Chondrocyte (in vitro differentiated cells): ENCODE results near the gene MRC2. TPM values are rescaled to one million over a fixed set of nuclear protein-coding genes. Genes with fewer than 3 reads are reported as not detected.
"Not testable (repeated sequence)": the region's sequence is repeated elsewhere in the genome, so short reads cannot be mapped to it uniquely, and the experiment has no call there.

ENCODE experiments used
- DNase-seq: peaks from one replicate; pipeline ENCODE4 v3.0.0; 2021; ENCODE audit warnings: mixed read lengths, low spot score
- H3K27ac Mint-ChIP-seq: one replicate; pipeline ENCODE4 v1.8.0; 2021; ENCODE audit warnings: mild to moderate bottlenecking, moderate library complexity, mixed read lengths; ENCODE audit not compliant: unreplicated experiment
- H3K27me3 Mint-ChIP-seq: 2 replicates; pipeline ENCODE4 v1.8.0; 2021; ENCODE audit warnings: low read depth, mixed read lengths
- H3K36me3 Mint-ChIP-seq: 2 replicates; pipeline ENCODE4 v1.8.0; 2021; ENCODE audit warnings: low read depth, mixed read lengths
- H3K4me1 Mint-ChIP-seq: 2 replicates; pipeline ENCODE4 v1.8.0; 2021; ENCODE audit warnings: low read depth, mild to moderate bottlenecking, mixed read lengths
- H3K4me3 Mint-ChIP-seq: one replicate; pipeline ENCODE4 v1.8.0; 2021; ENCODE audit warnings: mild to moderate bottlenecking, moderate library complexity, mixed read lengths; ENCODE audit not compliant: unreplicated experiment
- H3K9me3 Mint-ChIP-seq: 2 replicates; pipeline ENCODE4 v1.8.0; 2021; ENCODE audit warnings: low read depth, mixed read lengths
- total RNA-seq: library from RNA; stranded (reverse); gene quantifications from 3 replicates; pipeline ENCODE4 v1.2.1, GENCODE V29; 2021
- TF ChIP-seq, protein P1 (sequence below): fragments of 200-600 bp; sonication (generic); IDR thresholded peaks from 2 replicates; pipeline ENCODE4 v1.5.0; 2021; ENCODE audit warnings: antibody characterized with exemption, mild to moderate bottlenecking, moderate library complexity

The MRC2 gene
- total RNA-seq, 1 donor from 2014 or later, result 353 TPM

DNA sequence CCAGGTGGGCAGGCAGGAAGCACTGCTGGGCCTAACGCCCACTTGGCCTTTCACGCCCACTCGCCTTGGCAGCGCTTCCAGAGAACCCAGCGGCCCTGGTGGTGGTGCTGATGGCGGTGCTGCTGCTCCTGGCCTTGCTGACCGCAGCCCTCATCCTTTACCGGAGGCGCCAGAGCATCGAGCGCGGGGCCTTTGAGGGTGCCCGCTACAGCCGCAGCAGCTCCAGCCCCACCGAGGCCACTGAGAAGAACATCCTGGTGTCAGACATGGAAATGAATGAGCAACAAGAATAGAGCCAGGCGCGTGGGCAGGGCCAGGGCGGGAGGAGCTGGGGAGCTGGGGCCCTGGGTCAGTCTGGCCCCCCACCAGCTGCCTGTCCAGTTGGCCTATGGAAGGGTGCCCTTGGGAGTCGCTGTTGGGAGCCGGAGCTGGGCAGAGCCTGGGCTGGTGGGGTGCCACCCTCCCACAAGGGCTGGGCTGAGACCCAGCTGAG, 64.7 kb downstream of the MRC2 start:
- H3K9me3 Mint-ChIP-seq, result no peaks in the 10 kb centered on the region
- no peaks in the 10 kb centered on the region for H3K27me3 Mint-ChIP-seq
- H3K36me3 Mint-ChIP-seq, result peaks cover 20% of the 10 kb centered on the region
- no peak for DNase-seq
- no peak overlapping the region for H3K27ac Mint-ChIP-seq
- TF ChIP-seq, protein P1, sequence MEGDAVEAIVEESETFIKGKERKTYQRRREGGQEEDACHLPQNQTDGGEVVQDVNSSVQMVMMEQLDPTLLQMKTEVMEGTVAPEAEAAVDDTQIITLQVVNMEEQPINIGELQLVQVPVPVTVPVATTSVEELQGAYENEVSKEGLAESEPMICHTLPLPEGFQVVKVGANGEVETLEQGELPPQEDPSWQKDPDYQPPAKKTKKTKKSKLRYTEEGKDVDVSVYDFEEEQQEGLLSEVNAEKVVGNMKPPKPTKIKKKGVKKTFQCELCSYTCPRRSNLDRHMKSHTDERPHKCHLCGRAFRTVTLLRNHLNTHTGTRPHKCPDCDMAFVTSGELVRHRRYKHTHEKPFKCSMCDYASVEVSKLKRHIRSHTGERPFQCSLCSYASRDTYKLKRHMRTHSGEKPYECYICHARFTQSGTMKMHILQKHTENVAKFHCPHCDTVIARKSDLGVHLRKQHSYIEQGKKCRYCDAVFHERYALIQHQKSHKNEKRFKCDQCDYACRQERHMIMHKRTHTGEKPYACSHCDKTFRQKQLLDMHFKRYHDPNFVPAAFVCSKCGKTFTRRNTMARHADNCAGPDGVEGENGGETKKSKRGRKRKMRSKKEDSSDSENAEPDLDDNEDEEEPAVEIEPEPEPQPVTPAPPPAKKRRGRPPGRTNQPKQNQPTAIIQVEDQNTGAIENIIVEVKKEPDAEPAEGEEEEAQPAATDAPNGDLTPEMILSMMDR, result no peak
- H3K4me3 Mint-ChIP-seq, result no peak overlapping the region
- no peaks in the 10 kb centered on the region for H3K4me1 Mint-ChIP-seq

DNA sequence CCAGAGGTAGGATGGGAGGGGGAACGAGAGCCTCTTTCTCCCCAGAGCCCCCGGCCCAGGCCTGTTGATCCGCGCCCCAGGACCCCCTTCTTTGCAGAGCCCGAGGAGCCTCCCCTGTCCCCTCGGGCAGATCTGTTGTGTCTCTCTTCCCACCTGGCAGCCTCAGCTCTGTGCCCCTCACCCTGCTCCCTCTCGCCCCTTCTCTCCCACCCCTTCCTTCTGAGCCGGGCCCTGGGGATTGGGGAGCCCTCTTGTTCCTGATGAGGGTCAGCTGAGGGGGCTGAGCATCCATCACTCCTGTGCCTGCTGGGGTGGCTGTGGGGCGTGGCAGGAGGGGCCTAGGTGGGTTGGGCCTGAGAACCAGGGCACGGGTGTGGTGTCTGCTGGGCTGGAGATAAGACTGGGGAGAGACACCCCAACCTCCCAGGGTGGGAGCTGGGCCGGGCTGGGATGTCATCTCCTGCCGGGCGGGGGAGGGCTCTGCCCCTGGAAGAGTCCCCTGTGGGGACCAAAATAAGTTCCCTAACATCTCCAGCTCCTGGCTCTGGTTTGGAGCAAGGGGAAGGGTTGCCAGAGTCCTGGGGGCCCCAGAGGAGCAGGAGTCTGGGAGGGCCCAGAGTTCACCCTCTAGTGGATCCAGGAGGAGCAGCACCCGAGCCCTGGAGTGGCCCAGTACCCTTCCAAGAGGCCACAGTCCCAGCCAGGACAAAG, 65.4 kb downstream of the MRC2 start:
- DNase-seq, result no peak
- Mint-ChIP-seq H3K4me3 (no peak overlapping the region), H3K36me3 (peaks cover 15% of the 10 kb centered on the region), H3K4me1 (peaks cover 4% of the 10 kb centered on the region), H3K9me3 (no peaks in the 10 kb centered on the region), H3K27ac (no peak overlapping the region), H3K27me3 (no peaks in the 10 kb centered on the region)
- TF ChIP-seq, protein P1, result peak; percentile 67

DNA sequence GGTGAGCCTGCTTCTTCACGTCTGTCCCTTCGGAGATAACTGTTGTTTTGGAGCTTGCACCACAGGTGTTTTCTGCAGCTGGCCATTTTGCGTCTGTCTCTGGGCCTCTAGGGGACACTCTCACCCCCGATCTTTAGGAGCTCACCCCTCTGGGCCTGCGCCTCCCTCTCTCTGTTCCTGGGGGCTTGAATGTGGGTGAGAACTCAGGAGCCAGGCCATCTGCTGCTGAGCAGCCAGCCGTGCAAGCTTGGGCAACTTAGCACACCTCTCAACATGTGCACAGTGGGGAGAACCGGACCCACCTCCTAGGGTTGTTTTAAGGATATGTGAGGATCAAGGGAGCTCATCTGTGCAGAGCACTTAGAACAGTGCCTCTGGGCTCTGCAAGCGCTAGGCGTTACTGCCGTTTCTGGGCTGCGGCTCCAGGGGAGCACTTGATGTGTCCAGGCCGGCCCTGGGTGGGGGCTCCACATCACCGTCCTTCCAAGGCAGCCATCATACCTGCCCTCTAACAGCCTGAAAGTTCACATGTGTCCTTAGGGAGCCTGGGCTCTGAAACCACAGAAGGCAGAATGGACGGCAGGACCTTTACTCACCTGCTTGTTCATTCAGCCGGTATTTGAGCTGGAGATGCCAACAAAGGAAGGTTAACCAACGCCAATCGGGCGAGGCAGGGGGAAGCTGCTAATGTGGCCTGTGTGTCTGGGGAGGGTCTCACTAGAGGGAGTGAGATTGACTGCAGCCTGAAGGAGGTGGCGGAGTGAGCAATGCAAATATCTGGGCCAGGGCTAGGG, 66.3 kb downstream of the MRC2 start:
- Mint-ChIP-seq H3K27ac (no peak overlapping the region), H3K4me1 (peaks cover 10% of the 10 kb centered on the region), H3K36me3 (peaks cover 15% of the 10 kb centered on the region), H3K4me3 (no peak overlapping the region), H3K9me3 (no peaks in the 10 kb centered on the region), H3K27me3 (no peaks in the 10 kb centered on the region)
- TF ChIP-seq, protein P1, result no peak
- no peak for DNase-seq

DNA sequence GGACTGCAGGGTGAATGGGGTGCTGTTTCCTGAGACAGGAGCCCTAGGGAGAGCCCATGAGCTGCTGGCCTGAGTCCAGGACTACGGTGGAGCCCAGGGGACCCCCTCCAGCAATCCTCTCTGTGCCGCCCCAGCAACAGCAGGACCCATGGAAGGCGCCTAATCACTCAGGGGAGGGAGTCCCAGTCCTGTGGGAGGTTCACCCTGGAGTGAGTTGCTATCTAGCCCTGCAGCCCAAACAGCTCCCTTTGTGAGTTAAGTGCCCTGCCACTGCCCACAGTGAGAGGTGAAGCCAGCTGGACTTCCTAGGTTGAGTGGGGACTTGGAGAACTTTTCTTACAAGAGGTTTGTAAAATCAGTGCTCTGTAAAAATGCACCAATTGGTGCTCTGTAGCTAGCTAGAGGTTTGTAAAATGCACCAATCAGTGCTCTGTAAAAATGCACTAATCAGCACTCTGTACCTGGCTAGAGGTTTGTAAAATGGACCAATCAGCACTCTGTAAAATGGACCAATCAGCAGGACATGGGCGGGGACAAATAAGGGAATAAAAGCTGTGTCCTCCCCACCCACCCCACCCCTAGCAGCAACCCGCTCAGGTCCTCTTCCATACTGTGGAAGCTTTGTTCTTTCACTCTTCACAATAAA, 67.7 kb downstream of the MRC2 start:
- Mint-ChIP-seq H3K4me1 (peaks cover 23% of the 10 kb centered on the region), H3K27ac (peak overlapping the region; percentile 32), H3K36me3 (peaks cover 14% of the 10 kb centered on the region)
- DNase-seq, H3K9me3 Mint-ChIP-seq, H3K4me3 Mint-ChIP-seq, H3K27me3 Mint-ChIP-seq: not testable (repeated sequence)

DNA sequence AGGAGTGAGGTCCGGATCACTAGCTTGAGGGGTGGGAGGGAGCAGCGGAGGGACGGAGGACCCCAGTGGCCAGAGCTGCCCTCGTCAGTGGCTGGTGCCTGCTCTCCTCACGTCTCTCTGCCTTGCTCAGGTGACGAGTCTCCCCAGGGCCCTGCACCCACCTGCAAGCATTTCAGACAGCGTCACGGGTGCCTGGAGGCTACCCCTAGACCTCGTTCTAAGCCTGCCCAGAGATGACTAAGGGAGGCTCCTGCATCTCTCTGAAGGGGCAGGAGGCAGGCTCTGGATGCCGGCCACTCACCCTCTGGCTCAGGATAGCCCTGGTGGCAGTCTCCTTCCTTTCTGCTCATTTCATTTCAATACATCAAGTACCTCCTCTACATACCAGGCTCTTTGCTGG, 68.8 kb downstream of the MRC2 start:
- peaks cover 23% of the 10 kb centered on the region for H3K4me1 Mint-ChIP-seq
- peak overlapping the region; percentile 61 for H3K27ac Mint-ChIP-seq
- TF ChIP-seq, protein P1, result no peak
- peaks cover 10% of the 10 kb centered on the region for H3K36me3 Mint-ChIP-seq
- H3K27me3 Mint-ChIP-seq, result no peaks in the 10 kb centered on the region
- no peak overlapping the region for H3K4me3 Mint-ChIP-seq
- peak; percentile 77 for DNase-seq
- H3K9me3 Mint-ChIP-seq, result no peaks in the 10 kb centered on the region
